Measurements from ENCODE around the gene CDH4.

CDH4 gene

DNA sequence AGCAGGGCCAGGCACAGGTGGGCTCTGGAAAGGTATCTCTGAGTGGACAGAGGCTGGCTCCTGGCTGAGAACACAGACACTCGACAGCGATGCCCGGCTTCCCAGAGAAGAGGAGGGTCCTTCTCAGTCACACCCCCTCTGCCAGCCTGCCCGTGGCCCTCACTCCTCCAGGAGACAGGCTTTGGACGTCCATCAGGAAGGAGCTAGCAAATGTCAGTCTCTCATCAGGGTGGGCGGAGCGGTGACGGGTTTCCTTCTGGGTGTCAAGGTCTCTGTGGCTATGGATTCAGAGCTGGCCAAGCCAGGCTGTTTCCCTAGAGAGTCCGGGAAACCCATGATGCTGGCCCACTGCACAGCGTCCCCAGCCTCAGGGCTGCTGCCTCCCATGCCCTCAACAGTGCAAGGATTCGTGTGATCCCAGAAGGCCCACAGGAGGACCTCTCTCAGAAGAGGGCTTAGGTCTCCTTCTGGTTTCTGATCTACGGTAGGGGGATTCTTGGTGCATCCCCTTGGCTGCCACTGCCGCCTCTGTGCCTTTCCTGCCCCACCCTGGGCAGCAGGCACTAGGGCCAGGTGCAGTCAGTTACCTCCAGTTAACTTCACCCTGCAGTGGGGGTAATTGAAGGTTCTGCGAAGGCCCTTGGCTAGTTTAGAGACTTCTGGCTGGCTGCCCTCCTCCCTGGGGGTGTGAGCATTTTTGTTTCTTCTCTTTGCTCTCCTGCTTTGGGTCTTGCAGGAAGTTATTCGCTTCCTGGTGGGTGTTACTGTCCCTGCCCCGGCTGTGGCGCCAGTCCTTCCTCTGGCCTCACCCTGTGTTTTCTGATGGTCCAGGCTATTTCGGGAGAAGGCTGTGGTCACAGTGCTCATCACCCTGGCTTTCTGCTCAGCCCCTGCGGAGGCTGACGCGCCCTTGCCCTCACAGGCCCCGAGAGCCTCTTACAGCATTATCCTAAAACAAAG is 80.2 kb downstream of the CDH4 start:
- no peak for DNase-seq

DNA sequence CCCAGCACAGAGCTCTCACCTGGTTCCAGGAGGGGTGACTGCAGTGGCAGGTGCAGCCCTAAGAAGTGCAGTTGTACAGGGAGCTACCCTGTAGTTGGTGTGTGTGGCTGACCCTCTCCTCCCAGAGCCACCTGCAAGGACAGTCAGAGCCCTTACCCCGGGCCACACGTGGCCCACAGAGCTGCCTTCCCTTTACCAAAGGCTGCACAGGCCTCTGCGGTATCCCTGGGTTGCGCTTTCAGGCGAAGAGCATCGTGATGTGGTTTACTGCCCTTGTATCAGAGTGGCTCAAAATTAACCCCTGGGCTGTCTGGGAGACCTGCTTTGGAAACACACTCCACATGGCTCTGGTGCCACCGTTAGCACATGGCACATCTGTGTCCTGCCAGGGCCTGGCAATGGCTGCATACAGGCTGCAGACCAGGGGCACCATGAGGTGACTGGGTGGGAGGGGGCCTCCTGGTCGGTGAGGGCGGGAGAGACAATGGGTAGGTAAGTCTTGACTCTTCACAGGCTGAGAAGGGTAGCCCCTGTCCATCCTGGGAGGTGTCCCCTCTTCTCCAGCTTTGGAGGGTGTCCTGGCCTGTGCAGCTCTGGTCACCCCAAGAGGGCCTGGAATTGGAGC is 81.5 kb downstream of the CDH4 start:
- no peak for DNase-seq

DNA sequence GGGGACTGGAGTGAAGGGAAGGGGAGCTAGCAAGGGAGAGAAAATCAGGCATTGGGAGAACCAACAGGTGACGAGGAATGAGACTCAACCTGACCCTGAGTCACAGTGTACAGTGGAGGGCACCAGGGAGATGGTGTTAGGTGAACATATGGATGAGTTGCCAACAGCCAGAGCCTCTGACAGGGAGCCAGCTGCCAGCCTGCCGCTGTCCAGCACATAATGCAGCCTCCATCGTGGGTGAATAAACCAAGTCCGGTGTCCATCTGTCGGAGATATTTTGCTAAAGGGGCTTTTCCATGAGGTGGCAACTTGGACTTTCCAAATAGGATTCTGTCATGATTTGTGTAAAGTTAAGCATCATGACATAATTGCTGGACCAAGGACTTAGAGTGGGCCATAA is 88.1 kb downstream of the CDH4 start:
- DNase-seq: no peak

DNA sequence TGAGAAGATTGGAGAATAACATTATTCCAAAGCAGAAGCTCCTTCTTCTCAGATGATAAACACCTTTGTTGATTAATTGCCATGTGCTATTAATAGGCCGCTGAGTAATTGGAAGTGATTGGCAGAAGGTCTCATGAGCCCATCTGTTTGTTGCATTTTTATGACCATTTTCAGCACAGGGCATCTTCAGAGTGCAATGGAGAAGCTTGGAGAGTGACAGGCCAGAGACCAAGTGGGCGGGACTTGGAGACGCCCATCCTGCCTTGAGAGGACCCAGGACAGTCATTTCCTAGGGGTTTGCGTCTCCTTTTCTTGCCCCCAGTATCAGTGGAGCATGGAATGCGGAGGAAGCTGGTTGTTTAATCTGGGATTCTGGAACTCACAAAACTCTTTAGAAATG is 89.5 kb downstream of the CDH4 start:
- DNase-seq: no peak

DNA sequence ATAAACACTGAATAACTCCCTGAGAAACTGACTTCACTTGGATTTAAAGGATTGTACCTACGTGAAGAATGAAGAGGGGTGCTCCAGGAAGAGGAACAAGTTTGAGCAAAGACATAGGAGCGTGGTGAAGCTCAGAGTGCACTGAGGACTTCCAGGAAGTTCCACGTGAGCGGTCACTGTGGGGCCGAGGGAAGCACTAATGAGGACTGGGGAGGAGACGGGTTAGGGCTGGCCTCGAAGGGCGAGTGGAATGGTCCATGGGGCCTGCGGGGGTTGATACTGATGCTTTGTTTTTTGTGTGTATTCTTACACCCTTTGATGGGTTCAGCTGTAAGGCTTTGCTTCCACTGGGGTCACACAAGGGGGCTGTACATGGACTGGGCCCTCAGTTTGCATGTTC is 91.9 kb downstream of the CDH4 start:
- DNase-seq: no peak

DNA sequence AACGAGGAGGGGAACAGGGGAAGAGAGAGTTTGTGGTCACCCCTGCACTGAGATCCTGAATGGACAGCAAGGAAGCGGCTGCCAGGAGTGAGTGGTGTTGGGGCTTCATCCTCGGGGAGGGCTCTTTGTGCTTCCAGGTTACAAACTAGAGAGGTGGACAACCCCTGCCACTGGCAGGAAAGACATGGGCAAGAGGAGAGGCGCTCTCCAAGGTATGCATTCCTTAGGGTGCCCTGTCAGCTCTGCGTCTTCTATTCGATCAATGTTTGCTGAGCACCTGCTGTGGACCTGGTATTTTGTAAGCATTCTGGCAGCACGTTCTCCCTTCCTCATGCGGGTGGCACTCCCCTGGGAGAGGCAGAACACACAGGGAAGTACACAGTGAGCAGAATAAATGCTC is 93.6 kb downstream of the CDH4 start:
- DNase-seq: no peak

DNA sequence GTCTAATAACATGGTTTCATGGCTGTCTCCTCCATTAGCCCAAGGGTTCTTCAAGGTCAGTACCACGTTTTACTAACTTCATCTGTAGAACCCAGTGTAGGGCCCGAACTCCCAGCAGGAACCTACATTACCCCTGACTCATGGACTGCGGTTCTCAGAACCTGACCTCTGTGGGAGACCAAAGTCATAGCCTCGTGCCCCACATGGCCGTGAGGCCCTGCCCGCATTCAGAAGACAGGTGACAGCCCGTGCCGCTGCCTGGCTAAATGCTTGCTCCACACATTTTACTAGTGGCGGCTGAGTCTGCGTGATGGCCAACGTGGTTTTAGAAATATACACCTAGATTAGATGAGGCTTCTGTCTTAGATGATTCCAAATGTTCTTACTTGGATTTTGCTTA is 94.9 kb downstream of the CDH4 start:
- no peak for DNase-seq

DNA sequence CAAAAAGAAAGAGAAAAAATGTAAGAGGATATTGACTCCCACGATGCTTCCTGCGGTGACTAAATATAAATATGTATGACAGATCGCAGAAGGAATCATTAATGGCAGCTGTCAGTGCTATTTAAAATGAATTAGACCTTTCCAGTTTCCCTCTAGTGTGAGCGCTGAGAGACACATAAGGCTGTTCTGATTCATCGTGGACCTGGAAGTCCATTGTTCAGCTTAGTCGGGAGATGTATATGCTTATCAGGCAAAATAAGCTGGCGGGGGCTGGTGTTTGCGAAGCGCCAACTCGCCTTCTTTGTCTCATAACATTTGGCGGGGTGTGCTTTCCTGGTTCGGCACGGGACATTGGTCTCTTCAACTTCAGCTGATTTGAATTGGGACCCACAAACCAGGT is 95.4 kb downstream of the CDH4 start:
- DNase-seq: no peak

DNA sequence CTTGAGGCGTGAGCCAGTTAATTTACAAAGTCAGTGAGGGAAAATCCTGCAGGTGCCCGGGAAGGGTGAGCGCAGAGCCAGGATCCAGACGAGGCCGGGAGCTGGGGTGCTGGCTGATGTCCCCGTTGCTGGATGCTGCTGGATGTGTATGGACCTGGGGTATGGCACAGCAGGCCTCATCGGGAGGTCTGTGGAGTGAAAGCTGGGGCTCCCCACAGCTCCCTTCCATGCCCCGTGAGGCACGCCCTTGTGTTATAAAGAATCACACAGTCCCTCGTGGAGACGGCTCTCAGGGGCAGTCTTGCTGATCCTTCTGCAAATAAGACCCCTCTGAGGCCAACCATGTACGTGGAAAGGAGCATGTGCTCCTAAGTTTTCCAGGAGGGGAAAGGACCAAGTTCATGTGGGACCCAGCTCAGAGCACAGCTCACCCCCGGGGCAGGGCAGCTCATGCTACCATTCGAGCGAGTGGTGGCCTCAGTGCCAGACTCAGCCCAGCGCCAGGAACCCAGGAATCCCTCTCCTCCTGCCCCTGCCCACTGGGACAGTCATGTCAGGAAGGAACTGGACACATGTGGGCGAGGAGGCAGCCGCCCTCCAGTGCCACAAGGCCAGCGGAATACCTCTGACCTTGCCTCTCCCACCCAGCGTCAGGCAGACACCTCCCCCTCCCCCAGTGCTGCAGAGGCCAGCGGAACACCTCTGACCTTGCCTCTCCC is 97.5 kb downstream of the CDH4 start:
- DNase-seq: no peak

DNA sequence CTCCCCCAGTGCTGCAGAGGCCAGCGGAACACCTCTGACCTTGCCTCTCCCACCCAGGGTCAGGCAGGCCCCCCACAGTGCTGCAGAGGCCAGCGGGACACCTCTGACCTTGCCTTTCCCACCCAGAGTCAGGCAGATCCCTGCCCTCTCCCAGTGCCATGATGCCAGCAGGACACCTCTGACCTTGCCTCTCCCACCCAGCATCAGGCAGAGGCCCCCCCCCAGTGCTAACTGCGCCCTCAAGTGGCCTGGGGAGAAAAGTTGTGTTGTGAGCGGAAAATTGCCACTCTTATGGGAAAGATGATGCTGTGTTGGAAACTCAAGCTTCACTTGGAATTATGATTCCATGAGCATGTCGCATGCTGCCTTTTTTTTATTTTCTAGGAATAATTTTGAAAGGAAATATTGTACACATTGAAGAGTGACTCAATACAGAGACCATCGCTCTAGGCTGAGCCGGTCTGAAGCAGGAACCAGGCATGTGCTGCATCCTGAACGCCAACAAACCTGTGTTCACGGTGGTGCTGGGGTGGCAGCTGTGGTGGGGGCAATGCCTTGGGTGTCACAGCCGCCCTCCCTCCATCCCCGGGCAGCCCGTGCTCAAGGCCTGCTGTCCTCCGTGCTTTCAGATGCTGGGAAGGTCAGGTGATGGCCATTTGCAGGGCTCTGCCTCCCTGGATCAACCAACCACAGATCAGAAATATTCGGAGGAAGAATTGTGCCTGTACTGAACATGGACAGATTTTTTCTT is 98.6 kb downstream of the CDH4 start:
- no peak for DNase-seq

DNA sequence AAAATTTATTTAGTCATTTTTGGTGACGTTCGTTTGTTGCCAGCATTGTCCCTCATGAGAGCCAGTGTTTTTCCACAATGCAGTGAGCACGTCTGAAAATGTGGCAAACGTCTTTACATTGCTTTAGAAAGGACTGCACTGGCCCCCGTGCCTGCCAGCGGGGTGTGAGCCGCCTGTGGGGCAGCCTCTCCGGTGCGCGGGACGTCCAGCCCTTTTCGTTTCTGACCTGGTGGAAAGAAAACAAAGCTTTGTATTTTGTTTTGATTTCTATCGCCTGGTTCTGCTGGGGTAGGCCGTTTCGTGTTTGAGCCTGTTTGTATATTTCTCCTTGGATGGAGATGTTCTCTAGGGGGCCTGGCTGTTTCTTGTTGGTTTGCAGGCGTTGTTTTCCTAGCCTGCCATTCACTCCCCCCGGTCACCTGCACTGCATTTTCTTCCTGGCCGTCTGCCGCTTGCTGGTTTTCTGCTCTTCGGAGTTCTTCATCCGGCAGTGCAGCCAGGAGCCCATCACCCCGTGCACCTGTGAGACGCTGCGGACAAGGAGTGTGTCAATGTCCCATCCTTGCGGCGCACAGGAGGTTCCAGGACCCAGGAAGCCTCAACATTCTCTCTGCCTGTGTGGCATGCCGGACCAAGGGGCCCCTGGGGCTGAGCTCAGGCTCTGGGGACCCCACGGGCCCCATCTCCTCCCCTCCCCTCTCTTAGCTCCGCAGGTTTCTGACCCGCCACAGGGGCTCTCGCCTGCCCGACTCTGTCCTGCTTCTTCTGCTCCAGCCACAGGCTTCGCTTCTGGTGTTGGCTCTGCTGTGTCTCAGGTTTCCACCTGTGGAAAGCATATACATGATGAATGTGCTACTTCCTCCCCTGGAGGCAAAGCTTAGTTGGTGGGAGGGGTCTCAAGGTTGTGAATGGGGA is 100.5 kb downstream of the CDH4 start:
- DNase-seq: no peak

DNA sequence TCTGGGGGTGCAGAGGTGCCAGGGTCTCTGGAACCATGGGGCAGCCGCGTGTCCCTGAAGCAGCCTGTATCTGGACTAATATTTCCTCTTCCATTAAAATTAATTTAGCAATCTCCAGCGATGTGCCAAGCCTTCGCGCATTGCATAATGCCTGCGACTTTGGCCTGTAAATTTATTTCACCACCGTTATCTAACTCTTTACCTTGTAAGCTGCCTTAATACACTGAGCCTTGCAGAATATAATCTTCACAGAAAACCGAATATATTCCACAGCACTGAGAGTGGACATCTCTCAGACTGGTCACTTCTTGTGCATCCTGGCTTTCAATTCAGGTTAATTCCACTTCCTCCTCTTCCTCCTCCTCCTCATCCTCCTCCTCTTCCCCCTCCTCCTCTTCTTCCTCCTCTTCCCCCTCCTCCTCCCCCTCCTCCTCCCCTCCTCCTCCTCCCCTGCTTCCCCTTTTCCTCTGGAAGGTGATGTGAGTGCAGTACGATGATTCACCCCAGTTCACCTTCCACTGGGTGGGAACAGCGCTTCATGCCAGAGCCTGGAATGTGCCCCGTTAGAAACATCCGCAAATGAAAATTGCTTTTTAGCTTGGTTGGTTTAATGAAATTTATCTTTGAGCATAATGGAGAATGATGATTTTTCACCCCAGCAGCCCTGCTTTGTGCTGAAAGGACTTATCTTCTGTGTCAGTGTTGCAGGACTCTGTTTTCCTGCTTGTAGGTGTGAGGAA is 101.4 kb downstream of the CDH4 start:
- DNase-seq: no peak

DNA sequence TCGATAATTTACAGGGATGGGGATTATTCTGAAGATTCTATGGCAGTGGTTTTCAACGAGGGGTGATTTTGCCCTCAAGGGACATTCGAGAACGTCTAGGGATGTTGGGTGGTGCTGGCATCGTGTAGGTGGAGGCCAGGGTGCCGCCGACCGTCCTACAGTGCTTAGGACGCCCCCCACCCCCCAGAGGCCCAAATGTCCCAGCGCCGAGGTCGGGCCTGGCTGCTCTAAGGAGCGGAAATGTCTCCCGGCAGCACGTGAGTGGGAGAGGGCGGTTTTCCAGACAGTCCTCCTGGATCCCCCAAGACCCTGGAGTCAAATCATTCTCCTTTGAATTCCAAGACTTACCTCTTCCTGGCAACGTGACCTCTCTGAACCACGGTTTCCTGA is 101.9 kb downstream of the CDH4 start:
- no peak for DNase-seq

DNA sequence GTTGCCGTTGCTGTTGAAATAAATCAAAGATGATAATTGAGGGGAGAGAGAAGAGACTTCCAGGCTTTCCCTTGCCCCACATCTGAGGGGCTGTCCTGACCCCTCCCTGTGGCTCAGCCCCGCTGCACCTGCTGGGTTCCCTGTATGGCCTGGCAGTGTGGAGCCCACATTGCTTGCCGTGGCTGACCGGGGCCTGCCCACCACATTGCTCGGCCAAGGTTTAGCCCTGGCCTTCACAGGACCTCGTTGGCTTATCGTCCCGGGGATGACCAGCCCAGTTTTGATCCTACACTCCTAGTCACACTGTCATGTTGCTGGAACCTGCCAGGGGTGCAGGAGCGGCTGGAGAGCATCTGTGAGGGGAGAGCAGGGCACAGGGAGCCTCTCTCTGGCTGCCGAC is 102.4 kb downstream of the CDH4 start:
- no peak for DNase-seq

DNA sequence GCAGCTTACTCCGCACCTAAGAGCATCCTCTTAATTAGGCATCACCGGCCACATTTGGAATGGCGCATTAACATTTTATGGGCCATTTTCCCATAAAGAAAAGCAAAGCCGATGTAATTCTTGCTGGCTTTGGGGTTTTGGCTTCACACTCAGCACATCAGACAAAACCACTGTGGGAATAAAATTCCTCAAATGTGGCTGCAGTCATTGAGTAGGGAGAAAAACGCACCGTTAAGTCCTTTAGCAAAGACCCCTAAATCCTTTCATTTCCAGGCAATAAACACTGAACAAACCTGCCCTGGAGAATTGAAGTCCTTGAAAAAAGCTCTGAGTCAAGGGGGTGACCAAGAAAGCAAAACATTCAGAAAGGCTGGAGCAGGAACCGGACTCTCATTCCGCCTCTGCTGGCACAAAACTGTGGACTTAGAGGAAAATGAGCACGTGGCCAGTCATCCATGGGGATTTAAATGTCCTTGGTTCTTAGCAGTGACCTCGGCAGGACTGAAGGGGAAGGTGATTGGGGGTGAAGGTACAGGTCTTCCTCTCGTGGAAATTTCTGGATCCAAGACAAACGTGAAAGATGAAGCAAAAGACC is 102.9 kb downstream of the CDH4 start:
- DNase-seq: no peak

DNA sequence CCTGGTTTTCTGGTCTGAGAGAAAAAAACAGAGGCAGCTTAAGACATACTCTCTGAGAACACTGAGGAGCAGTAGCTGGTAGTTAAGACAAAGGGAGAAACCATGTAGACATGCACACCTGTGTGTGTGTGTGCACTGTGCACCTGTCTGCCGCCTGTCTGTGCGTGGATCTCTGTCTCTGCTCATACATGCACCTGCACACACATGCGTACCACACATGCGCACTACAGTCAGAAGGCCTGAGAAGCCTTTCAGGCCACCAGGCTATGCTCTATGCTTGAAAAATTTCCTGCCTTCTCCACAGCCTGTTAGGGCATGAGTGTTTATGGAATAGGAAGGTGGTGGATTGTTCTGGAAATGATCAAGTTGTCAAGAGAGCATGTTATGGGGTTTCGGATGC is 103.5 kb downstream of the CDH4 start:
- no peak for DNase-seq

DNA sequence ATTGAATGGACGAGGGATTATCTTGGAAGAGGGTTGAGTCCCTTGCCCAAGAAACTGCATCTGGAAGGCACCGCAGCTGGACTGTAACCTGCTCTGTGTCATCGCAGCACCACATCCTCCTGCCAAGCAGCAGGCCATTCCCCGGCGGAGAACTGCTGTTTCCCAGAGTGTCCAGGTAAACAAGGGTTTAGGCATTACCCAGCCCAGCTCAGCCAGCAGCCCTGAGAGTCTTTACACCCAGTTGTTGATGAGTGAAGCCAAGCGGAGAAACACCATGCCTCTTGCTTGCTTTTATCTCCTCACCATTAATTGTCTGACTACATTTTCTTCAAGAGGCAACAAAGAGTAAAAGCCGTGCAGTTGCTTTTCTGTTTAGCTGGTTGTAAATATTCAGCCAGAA is 104.1 kb downstream of the CDH4 start:
- no peak for DNase-seq

DNA sequence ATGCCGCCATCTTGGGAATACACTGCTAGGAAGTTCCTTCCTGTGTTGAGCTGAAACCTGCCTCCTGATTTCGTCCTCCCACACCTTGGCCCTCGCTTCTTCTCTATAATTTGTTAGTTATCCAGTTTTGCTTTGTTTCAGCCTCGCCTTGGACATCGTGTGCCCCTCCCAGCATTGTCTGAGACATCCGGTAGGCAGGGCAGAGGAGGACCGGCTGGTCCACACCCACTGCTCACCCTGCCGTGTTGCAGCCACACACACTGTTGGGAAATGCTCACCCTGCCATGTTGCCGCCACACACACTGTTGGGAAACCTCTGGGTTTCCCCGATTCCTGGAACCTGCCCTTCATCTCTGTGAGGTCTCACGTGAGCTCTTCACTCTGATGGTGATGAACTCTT is 105.1 kb downstream of the CDH4 start:
- DNase-seq: no peak

DNA sequence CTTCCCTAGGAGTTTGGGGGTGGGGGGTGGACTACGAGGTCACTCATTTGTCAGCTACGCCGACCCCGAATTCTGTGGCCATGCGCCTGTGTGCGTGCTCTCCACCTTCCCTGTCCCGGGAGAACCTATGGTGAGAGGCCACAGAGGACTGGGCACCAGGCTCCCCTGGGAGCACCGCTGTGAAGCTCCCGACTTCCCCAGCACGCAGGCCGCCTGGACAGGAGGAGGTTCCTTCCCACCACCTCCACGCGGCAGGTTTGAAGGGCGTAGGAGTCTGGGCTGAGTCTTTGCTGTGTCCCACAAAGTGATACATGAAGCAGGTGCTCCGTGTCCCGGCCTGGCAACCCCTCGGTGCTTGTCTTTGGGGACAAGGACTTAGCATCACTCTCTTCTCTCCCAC is 107.2 kb downstream of the CDH4 start:
- no peak for DNase-seq

DNA sequence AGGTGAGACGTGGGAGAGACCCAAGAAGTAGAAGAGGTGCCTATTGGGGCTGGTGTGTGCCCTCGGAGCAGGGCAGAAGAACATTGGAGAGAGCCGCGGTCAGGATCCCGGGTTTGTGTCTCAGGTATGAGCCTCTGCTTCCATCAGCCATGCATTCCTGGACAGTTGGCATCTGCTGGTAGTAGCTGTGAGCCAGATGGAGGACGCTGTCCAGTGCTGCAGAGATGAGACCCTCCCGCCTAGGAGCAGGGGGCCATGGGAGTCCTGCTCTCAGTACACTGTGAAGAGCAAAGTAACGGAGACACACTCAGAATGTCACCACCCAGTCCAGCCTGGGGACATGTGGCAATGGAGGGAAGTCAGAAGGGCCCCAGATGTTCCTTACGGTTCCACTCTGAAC is 108.2 kb downstream of the CDH4 start:
- no peak for DNase-seq

DNA sequence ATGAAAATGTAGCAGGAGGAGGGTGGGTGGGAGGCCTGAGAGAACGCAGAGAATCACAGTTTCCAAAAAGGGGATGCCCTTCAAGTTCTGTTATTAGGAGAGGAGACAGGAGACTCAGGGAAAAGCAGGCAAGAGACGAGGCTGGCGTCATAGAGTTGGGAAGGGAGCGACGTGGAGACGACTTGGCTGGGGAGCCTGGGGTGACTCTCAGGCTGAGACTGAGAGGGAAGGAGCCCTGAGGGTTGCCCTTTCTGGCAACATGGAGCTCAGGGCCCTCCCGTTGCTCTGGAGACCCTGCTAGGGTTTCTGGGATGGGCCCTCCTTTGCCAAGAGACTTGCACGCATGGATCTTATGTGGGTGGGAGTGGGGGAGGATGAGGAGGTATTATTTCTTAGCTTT is 108.9 kb downstream of the CDH4 start:
- DNase-seq: no peak

Data from NCI-H345 (cell line).